ENCODE data around the gene BAMBI.
"Not testable (repeated sequence)": the region's sequence is repeated elsewhere in the genome, so short reads cannot be mapped to it uniquely, and the experiment has no call there.

Gene BAMBI

DNA sequence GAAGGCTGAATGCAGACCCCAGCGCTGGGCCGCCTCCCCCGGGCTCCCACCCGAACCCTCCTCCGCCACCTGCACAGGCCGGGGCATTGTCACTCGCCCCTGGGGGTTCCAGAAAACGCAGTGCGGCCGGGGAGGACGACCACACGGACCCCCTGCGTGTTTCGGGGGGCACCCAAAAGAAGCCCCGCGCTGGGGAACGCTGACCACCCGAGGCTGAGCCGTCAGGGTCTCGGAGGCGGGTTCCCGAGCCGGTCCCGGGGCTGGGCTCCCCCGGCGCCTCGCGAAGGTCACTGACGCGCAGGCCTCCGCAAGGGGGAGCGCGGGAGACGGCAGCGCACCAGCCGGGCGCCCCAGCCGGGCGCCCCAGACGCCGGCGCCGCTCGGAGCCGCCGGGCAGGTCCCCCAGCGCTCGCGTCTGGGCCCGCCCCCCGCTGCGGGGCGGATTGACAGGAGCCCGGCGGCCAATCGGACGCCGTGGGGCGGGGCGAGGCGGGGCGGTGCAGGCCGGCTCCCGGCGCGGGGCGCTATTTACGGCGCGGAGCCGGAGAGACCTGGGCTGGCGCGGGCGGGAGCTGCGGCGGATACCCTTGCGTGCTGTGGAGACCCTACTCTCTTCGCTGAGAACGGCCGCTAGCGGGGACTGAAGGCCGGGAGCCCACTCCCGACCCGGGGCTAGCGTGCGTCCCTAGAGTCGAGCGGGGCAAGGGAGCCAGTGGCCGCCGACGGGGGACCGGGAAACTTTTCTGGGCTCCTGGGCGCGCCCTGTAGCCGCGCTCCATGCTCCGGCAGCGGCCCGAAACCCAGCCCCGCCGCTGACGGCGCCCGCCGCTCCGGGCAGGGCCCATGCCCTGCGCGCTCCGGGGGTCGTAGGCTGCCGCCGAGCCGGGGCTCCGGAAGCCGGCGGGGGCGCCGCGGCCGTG lies at the start of gene BAMBI:
BAMBI (plus strand) TSS at position 554 of the 920 bp plus-strand sequence. CDS start 377 bp downstream, outside the sequence.
- H3K27me3 ChIP-seq (ENCODE audit: control insufficient read depth, insufficient read depth, low read length) = peaks cover 7% of the 10 kb centered on the region
- peak within 1 kb of the TSS; percentile 75 for H3K4me3 ChIP-seq (ENCODE audit: low read length)
- peaks cover 2% of the 10 kb centered on the region for H3K4me1 ChIP-seq (ENCODE audit: control insufficient read depth, insufficient read depth, low read length)
- H3K27ac ChIP-seq (ENCODE audit: low read depth, low read length) = peak within 1 kb of the TSS; percentile 25
- H3K9ac ChIP-seq (ENCODE audit: low read length) = peak within 1 kb of the TSS; percentile 16
- no peaks in the 10 kb centered on the region for H3K36me3 ChIP-seq (ENCODE audit: control insufficient read depth, insufficient read depth, low read length)

GRCh38 chr10:28628184-28628893 lies 49.0 kb upstream of the BAMBI start:
- Histone ChIP-seq H3K36me3 (ENCODE audit: control insufficient read depth, insufficient read depth, low read length) (no peaks in the 10 kb centered on the region), H3K27me3 (ENCODE audit: control insufficient read depth, insufficient read depth, low read length) (no peaks in the 10 kb centered on the region), H3K4me1 (ENCODE audit: control insufficient read depth, insufficient read depth, low read length) (no peaks in the 10 kb centered on the region), H3K27ac (ENCODE audit: low read depth, low read length) (no peak overlapping the region), H3K4me3 (ENCODE audit: low read length) (no peak overlapping the region), H3K9ac (ENCODE audit: low read length) (no peak overlapping the region)

GRCh38 chr10:28631896-28632583 lies 45.3 kb upstream of the BAMBI start:
- H3K4me3 ChIP-seq (ENCODE audit: low read length) = no peak overlapping the region
- H3K36me3 ChIP-seq (ENCODE audit: control insufficient read depth, insufficient read depth, low read length) = no peaks in the 10 kb centered on the region
- H3K9ac ChIP-seq (ENCODE audit: low read length) = no peak overlapping the region
- no peaks in the 10 kb centered on the region for H3K27me3 ChIP-seq (ENCODE audit: control insufficient read depth, insufficient read depth, low read length)
- H3K4me1 ChIP-seq (ENCODE audit: control insufficient read depth, insufficient read depth, low read length) = no peaks in the 10 kb centered on the region
- no peak overlapping the region for H3K27ac ChIP-seq (ENCODE audit: low read depth, low read length)

- Histone ChIP-seq H3K36me3 (ENCODE audit: control insufficient read depth, insufficient read depth, low read length) (no peaks in the 10 kb centered on the region), H3K27ac (ENCODE audit: low read depth, low read length) (no peak overlapping the region), H3K27me3 (ENCODE audit: control insufficient read depth, insufficient read depth, low read length) (no peaks in the 10 kb centered on the region), H3K9ac (ENCODE audit: low read length) (no peak overlapping the region), H3K4me3 (ENCODE audit: low read length) (no peak overlapping the region), H3K4me1 (ENCODE audit: control insufficient read depth, insufficient read depth, low read length) (no peaks in the 10 kb centered on the region)
These were observed 44.8 kb upstream of the BAMBI start for GRCh38 chr10:28632584-28632945.

DNA sequence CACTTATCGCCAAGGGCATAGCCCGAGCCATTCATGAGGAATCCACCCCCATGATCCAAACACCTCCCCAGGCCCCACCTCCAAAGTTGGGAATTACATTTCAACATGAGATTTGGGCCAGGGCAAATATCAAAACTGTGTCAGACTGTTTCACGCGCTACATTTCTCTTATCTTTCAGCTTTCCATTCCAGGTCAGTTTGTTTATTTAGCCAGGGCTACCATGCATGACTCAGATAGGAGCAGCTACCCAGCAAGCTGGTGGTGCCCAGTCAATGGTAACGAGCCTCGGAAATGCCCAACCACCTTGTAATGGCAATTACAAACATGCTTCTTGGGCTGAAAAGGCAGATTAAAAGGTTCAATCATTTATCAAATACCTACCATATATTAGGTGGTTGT lies 43.6 kb upstream of the BAMBI start:
- no peak overlapping the region for H3K4me3 ChIP-seq (ENCODE audit: low read length)
- H3K36me3 ChIP-seq (ENCODE audit: control insufficient read depth, insufficient read depth, low read length) = no peaks in the 10 kb centered on the region
- H3K9ac ChIP-seq (ENCODE audit: low read length) = no peak overlapping the region
- no peak overlapping the region for H3K27ac ChIP-seq (ENCODE audit: low read depth, low read length)
- H3K4me1 ChIP-seq (ENCODE audit: control insufficient read depth, insufficient read depth, low read length) = no peaks in the 10 kb centered on the region
- H3K27me3 ChIP-seq (ENCODE audit: control insufficient read depth, insufficient read depth, low read length) = no peaks in the 10 kb centered on the region

DNA sequence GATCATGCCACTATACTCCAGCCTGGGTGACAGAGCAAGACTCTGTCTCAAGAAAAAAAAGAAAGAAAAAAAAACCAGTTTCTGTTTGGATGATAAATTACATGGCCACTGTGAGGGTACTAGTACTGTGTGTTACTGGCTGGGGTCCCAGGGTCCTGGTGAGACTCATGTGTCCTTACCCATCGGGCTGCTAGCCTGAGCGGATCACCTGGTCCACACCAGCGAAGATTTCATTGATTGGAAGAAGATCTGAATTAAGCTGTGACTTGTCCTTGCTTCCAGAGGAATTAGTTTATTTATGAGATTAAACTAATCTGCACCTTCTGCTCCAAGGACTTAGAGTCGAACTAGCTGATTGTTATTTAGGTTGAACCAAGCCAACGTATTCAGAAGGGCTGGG lies 40.0 kb upstream of the BAMBI start:
- H3K4me1 ChIP-seq (ENCODE audit: control insufficient read depth, insufficient read depth, low read length) = no peaks in the 10 kb centered on the region
- no peaks in the 10 kb centered on the region for H3K27me3 ChIP-seq (ENCODE audit: control insufficient read depth, insufficient read depth, low read length)
- no peak overlapping the region for H3K4me3 ChIP-seq (ENCODE audit: low read length)
- H3K36me3 ChIP-seq (ENCODE audit: control insufficient read depth, insufficient read depth, low read length) = no peaks in the 10 kb centered on the region
- H3K27ac ChIP-seq (ENCODE audit: low read depth, low read length) = no peak overlapping the region
- no peak overlapping the region for H3K9ac ChIP-seq (ENCODE audit: low read length)

- Histone ChIP-seq H3K4me1 (ENCODE audit: control insufficient read depth, insufficient read depth, low read length) (no peaks in the 10 kb centered on the region), H3K27me3 (ENCODE audit: control insufficient read depth, insufficient read depth, low read length) (no peaks in the 10 kb centered on the region), H3K36me3 (ENCODE audit: control insufficient read depth, insufficient read depth, low read length) (no peaks in the 10 kb centered on the region), H3K4me3 (ENCODE audit: low read length) (no peak overlapping the region), H3K9ac (ENCODE audit: low read length) (no peak overlapping the region), H3K27ac (ENCODE audit: low read depth, low read length) (no peak overlapping the region)
These were observed 38.9 kb upstream of the BAMBI start for GRCh38 chr10:28638392-28638791.

DNA sequence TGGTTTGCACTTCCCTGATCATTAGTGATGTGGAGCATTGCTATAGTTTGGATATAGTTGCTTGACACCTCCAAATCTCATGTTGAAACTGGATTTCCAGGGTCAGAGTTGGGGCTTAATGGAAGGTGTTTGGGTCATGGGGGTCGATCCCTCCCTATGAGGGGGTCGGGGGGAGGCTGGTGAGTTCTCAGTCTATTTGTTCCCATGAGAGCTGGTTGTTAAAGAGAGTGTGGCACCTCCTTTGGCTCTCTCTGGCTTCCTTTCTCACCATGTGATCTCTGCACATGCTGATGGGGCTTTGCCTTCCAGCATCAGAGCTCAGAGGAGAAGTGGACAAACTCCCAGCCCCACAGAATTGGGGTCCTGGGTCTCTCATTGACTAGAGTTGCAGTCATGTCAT lies 36.8 kb upstream of the BAMBI start:
- Histone ChIP-seq H3K36me3 (ENCODE audit: control insufficient read depth, insufficient read depth, low read length) (no peaks in the 10 kb centered on the region), H3K27ac (ENCODE audit: low read depth, low read length) (no peak overlapping the region)

DNA sequence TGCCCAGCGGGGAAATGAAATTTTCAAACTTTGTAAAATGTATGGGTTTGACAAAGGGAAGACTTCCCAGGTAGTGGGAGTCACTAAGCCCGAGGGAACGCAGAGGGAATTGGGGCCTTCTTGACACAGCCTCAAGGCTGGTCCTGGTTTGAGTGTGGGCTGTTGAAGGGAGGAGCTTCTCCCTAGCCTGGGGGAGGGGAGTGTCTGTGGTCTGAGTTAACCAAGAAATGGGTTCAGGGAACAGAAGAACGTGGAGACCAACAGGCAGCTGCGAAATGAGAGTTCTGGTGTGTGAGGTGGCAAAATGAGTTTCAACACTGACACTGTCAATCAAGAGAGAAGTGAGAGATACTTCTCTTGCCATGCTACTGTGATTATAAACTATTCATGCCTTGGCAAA lies 32.7 kb upstream of the BAMBI start:
- H3K36me3 ChIP-seq (ENCODE audit: control insufficient read depth, insufficient read depth, low read length) = no peaks in the 10 kb centered on the region
- no peak overlapping the region for H3K9ac ChIP-seq (ENCODE audit: low read length)
- no peaks in the 10 kb centered on the region for H3K27me3 ChIP-seq (ENCODE audit: control insufficient read depth, insufficient read depth, low read length)

More for the DNA sequence above, 36.8 kb upstream of the BAMBI start:
- H3K27me3 ChIP-seq (ENCODE audit: control insufficient read depth, insufficient read depth, low read length) = no peaks in the 10 kb centered on the region
- H3K4me3 ChIP-seq (ENCODE audit: low read length) = no peak overlapping the region
- H3K9ac ChIP-seq (ENCODE audit: low read length) = no peak overlapping the region
- no peaks in the 10 kb centered on the region for H3K4me1 ChIP-seq (ENCODE audit: control insufficient read depth, insufficient read depth, low read length)

GRCh38 chr10:28652106-28652505 lies 25.2 kb upstream of the BAMBI start:
- H3K27ac ChIP-seq (ENCODE audit: low read depth, low read length) = no peak overlapping the region
- H3K36me3 ChIP-seq (ENCODE audit: control insufficient read depth, insufficient read depth, low read length) = no peaks in the 10 kb centered on the region
- H3K4me3 ChIP-seq (ENCODE audit: low read length) = no peak overlapping the region
- no peaks in the 10 kb centered on the region for H3K27me3 ChIP-seq (ENCODE audit: control insufficient read depth, insufficient read depth, low read length)
- H3K9ac ChIP-seq (ENCODE audit: low read length) = no peak overlapping the region
- no peaks in the 10 kb centered on the region for H3K4me1 ChIP-seq (ENCODE audit: control insufficient read depth, insufficient read depth, low read length)

More for the DNA sequence above, 32.7 kb upstream of the BAMBI start:
- Histone ChIP-seq H3K4me3 (ENCODE audit: low read length) (no peak overlapping the region), H3K4me1 (ENCODE audit: control insufficient read depth, insufficient read depth, low read length) (no peaks in the 10 kb centered on the region), H3K27ac (ENCODE audit: low read depth, low read length) (no peak overlapping the region)

GRCh38 chr10:28652703-28653102 lies 24.6 kb upstream of the BAMBI start:
- Histone ChIP-seq H3K4me3 (ENCODE audit: low read length) (no peak overlapping the region), H3K27me3 (ENCODE audit: control insufficient read depth, insufficient read depth, low read length) (no peaks in the 10 kb centered on the region), H3K9ac (ENCODE audit: low read length) (no peak overlapping the region), H3K27ac (ENCODE audit: low read depth, low read length) (no peak overlapping the region), H3K36me3 (ENCODE audit: control insufficient read depth, insufficient read depth, low read length) (no peaks in the 10 kb centered on the region), H3K4me1 (ENCODE audit: control insufficient read depth, insufficient read depth, low read length) (no peaks in the 10 kb centered on the region)

DNA sequence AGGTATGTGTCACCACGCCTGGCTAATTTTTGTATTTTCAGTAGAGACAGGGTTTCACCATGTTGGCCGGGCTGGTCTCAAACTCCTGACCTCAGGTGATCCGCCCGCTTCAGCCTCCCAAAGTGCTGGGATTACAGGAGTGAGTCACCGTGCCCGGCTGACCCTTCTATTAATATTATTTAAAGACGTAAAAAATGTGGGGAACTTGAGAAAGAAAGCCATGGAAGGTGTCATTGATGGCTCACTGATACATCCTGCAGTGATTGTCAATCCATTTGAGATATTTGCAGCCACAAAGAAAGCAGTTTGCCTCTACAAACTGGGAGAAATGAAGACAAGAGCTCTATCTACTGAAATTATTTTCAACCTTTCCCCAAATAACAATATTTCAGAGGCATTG lies 18.5 kb upstream of the BAMBI start:
- H3K27ac ChIP-seq (ENCODE audit: low read depth, low read length); H3K4me1 ChIP-seq (ENCODE audit: control insufficient read depth, insufficient read depth, low read length); H3K4me3 ChIP-seq (ENCODE audit: low read length); H3K36me3 ChIP-seq (ENCODE audit: control insufficient read depth, insufficient read depth, low read length); H3K9ac ChIP-seq (ENCODE audit: low read length); H3K27me3 ChIP-seq (ENCODE audit: control insufficient read depth, insufficient read depth, low read length): not testable (repeated sequence)
